CD4-positive, alpha-beta T cell treated with Interleukin-21 for 1 hour (primary cell): ENCODE data around the gene ACO2.
"Not testable (repeated sequence)": the region's sequence is repeated elsewhere in the genome, so short reads cannot be mapped to it uniquely, and the experiment has no call there.

Source experiments
- DNase-seq: peaks from one replicate; pipeline ENCODE4 v3.0.0-alpha.2; 2020

ACO2 gene

DNA sequence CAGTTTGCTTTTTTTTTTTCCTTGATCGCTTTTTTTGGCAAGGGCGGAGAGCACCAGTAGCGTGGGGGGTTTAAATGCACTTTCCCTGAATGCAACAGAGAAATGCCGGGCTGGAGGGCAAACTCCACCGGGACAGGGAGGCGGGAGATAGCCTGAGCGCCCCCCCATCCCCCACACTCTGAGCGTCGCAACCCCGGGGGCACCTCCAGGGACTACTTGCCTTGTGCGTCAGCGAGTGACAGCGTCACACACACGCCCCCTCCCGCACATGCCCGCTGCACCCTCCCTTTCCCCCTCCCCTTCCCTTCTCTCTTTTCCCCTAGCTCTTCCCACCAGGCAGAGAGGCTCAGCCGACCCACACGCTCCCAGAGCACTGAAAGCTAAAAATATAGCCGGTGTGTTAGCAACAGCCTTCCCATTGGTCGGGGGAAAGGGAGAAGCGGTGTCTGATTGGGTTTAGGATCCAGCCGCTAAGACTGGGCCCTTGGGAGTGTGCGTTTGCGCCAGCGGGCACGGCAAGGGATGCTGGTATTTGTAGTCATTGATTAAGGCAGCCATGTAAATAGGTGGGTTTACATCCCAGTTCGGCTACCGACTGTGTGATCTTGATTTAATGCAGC, 20.6 kb upstream of the ACO2 start:
- peak; percentile 96 for DNase-seq

DNA sequence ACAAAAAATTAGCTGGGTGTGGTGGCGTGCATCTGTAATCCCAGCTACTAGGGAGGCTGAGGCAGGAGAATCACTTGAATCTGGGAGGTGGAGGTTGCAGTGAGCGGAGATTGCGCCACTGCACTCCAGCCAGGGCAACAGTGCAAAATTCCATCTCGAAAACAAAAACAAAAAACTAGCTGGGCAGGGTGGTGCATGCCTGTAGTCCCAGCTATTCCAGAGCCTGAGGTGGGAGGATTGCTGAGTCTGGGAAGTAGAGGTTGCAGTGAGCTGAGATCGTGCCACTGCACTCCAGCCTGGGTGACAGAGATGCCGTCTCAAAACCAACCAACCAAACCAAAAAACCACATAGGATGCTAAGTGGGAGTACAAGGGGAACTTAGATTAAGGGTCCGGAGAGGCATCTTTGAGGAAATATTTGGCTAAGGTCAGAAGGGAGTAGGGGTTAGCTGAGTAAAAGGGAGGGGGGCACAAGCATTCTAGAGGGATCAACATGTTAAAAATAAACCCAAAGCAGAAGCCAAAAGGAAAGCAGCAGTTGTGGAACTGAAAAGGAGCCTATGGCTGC, 10.7 kb upstream of the ACO2 start:
- DNase-seq: no peak

DNA sequence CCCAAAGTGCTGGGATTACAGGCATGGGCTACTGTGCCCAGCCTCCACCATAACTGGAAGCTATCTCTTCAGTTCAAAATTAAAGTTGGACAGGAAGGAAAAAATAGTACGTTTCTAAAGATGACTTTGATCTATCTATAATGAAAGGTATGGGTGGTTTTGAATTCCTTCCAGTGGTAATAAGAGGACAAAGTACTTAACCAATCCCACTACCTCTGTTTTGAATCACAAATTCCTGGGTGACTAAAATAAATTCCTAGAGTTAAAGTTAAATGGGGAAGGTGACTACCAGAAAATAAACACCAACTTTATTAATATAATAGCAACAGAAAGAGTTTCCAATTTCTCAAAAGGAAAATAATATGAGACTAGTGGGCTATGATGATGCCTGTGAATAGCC, 9.5 kb upstream of the ACO2 start:
- DNase-seq: no peak

DNA sequence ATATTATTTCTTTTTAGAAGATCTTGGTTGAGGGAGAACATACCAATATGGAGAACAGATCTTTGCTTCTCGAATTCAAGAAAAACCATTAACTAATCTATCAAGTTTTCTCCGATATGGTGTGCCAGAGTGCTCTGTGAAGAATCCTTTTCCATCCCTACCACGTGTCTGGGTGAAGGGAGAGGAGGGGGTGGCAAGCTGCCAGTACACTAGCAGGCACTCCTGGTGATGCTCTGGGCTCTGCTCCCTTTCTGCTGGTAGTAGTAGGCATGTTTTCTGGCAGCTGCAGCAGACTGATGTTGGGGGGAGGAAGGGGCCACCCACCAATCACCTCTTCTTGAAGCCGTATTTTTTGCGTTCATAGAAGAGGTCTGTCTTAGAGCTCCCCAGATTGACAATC, 8.8 kb upstream of the ACO2 start:
- not testable (repeated sequence) for DNase-seq

DNA sequence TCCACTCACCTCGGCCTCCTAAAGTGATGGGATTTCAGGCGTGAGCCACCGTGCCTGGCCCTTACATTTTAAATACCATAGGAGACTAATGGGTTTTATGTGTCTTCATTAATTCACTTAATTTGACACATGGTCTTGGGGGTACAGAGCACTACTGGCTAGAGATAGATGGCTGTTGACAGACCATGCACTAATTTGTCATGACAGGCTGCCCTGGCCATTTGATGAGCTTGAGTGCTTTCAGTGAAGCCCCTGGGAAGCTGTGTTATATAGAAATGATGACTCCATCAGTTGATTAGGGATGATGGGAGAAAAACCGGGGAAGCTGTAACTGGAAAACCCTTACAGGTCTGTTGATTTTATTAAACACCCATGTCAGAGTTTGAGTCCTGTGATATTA, 7.0 kb upstream of the ACO2 start:
- no peak for DNase-seq

DNA sequence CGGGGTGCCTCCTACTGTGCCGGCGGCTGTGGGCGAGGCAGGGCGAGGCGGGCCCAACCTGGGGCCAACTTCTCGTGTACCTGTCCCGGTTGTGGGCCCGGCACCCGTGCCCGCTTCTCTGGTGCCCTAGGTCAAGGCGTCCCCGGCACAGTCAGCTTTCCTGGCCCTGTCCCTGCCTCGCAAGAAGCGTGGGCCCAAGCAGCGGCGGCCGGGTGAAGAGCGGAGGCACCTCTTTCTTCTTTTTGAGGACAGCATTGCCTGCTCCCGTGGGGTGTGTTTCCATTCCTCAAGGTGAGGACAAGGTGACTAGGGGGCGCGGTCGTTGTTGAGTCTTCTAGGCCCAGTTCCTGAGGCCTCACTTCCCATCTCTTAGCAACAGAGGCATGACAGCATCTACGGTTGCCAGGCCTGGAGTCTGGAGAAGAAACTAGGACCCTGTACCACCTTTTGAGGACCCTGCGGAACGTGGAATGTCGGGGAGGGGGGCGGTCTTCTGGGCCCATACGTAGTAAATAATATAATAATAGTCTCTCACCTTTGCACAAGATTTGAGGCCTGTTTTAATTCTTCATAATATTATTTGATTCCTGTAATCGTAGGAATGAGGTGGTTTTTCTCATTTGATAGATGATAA, 418 bp downstream of the ACO2 start:
- DNase-seq: no peak

DNA sequence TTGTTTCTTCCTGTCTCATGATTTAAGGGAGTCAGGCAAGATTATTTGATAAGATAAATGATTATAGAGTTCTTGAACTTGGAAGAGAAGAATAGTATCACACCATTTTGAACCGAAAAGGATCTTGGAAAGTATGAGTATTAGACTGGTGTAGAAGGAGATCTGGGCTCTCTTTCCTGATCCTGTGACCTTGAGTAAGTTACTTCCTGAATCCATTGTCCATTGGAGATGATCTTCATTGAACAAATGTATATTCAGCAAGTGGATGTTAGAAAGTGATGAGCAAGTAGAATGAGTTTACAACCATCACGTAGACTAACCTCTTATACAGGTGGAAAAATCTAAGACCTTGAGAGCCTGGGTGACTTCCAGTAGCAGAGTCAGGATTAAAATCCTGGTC, 2.0 kb downstream of the ACO2 start:
- no peak for DNase-seq

DNA sequence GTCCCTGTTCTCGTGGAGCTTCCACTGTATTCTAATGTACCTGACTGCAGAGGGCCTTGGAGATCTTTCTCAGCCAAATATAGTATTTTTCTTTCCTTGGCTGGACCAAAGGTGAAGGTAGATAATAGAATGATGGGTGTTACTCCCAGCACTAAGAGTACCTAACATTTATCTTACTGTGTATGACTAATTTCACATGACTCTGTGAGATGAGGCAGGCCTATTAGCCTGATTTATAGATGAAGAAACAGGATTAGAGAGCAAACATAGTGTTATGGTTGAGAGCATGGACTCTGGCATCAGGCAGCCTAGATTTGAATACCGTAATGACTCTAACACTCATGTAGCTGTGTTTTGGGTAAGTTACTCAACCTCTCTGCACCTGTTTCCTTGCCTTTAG, 2.7 kb downstream of the ACO2 start:
- no peak for DNase-seq

DNA sequence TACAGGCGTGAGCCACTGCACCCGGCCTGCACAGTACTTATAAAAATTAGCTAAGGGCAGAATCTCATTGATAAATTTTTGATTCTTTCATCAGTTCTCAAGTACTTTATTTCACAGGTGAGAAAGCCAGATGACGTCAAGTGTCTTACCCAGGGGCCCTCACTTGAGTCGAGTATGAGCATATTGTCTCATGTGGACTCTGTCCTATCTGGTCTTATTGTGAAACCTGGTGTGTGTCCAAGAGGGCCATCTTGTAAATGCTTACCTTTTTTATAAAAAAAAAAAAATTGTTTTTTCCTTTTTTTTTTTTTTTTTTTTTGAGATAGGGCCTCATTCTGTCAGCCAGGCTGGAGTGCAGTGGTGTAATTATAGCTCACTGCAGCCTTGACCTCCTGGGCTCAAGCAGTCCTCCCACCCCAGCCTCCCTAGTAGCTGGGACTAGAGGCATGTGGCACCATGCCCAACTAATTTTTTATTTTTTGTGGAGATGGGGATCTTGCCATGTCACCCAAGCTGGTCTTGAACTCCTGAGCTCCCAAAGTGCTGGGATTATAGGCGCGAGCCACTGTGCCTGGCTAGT, 6.0 kb downstream of the ACO2 start:
- no peak for DNase-seq

DNA sequence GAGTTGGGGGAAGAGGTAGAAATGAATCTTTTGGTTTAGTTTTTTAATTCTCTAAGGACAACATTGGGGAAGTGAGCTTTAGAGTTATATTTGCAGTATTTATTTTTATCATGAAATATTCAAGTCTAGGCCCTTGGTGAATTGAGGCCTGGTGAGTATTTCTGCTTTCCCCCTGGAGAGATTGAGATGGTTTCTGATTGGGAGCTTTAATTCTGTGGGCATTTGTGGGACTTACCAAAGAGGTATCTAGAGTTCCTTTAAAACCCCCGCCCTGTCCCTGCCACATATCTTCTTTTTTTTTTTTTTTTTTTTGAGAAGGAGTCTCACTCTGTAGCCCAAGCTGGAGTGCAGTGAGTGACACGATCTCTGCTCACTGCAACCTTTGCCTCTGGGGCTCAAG, 9.6 kb downstream of the ACO2 start:
- DNase-seq: no peak

DNA sequence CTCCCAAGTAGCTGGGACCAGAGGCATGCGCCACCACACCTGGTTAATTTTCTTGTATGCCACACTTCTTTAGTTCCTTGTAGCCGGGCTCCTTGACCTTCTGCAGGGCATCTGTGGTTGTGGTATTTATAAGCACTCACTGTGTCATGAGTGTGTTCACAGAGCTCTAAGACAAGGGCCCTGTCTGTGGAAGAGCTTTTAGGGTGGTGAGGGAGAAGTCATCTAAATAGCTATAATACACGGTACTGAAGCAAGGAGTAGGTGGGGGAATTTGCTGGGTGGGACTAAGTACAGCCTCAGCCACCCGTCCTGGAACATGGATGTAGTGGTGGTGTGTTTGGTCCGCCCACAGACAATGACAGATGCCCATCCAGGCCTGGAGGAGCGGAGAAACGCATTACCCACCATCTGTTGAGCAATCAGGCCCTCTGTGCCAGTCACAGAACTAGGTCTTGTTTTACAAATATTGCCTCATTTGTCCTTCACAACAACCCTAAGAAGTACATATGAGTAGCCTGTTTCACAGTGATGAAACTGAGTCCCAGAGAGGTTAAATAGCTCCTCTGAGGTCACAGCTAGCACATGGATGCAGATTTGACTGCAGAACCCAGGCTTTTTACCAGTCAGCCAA, 10.1 kb downstream of the ACO2 start:
- DNase-seq: no peak

DNA sequence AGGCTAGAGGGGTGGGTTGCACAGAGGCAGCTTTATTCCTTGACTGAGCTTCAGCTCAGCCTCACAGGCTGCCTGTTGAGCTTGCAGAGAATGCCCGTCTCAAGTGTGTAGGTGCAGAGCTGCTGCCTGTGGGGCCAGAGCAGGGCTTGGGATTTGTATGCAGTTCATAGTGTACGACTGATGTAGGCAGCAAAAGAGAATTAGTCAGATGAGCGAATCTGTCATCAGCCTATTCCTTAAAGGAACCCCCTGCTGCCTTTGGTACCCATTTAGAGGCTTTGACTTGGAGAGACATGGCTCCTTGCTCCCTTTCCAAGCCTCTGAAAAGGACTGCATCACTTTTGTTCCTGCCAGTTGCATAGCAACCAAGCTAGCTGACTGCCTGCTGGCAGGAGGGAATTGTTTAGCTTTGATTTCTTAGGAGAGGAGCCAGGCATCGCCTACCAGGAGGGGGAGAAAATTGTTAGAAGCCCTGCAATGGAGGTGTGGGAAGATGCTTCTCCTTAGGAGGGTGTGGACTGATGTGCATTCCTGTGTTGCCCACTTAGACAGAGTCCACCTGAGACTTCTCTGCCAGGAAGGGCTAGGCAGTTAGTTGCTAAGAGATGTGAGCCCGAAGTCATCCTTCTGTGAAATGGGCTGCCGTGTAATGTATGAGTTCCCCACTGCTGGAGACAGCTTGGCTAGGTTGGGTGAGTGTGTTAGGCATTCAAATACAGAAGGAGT, 10.9 kb downstream of the ACO2 start:
- DNase-seq: no peak

DNA sequence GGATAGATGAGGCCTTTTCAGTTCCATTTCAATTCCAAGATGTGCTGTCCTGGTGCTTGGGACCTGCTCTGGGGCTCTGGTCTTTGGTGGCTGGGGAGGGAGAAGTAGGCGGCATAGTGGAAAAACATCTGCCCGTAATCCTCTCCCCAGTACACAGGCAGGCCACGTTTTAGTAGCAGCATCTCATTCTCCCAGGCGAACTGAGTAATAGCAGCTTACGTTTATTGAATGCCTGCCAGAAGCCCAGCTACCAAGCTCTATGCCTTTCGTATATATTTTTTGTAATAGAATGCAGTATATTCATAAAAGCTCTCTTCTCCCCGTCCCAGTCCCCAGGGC, 11.4 kb downstream of the ACO2 start:
- DNase-seq: no peak

DNA sequence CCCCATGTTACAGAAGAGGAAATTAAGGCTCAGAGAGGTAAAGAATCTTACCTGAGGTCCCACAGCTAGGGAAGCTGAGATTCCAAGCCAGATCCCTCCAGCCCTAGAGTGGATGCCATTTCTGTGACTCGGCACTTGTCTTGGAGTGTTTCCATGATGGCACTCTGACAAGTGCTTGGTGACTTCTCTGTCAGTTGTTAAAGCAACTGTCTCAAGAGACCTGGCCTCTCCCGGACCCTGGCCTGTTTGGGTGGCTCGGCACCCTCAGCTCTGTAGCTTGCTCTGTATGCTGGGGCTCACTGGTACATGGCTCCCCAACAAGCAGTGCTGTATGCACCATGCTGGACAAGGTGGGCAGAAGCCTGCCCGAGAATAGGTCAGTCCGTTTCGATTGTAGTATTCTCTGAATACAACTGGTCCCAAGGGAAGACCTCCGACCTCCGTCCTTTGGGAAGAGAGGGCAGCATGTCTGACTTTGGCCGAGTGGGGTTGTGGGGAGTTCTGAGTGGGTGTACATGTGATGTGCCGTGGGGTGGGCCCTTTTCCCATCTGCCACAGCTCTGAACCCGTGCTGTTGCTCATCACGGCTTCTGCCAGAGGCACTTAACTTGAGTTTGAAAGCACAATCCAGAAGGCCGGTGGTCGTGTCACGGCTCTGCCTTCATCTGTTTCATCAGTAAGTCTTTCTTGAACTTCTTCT, 12.4 kb downstream of the ACO2 start:
- no peak for DNase-seq

DNA sequence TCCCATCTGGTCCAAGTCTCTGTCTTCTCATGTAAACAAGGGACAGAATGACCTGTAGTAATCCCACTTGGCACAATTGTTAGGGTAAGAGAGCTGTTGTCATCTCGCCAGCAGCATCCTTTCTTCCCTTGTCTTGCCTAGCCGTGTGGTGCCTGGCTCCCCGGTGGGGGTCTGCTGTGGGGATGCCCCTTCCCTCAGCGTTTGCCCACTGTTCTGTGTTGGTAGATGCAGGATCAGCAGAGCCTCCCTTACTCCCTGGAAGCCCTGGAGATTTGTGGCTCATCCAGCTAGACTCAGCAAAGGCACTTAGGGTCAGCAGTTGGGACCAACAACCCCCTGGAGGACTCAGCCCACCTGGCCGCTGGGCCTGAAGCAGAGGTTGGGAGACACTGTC, 13.0 kb downstream of the ACO2 start:
- no peak for DNase-seq

DNA sequence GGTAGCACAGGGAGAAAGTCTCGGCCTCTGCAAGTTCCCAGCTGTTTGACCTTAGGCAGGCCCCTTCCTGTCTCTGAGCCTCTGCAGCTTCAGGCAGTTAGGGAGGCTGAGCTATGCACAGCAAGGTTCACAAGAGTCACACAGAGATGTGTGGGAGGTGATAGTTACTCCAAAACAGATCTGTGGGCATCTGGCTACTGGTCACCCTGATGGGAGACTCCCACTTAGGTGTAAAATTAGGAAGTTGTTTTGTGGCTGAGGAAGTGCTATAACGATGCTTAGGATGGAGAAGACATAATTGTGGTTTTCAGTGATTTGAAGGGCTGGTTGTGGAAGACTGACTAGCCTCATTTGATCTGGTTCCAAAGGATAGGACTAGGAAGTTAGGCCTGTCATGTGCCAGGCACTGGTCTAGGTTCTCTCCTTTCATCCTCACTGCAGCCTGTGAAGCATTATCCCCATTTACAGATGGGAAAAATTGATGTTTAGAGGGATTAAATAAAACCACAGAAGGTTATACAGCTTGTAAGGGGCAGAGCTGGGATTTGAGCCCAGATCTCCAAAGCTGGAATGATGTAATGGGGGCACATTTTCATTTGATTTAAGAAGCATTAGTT, 13.5 kb downstream of the ACO2 start:
- no peak for DNase-seq

DNA sequence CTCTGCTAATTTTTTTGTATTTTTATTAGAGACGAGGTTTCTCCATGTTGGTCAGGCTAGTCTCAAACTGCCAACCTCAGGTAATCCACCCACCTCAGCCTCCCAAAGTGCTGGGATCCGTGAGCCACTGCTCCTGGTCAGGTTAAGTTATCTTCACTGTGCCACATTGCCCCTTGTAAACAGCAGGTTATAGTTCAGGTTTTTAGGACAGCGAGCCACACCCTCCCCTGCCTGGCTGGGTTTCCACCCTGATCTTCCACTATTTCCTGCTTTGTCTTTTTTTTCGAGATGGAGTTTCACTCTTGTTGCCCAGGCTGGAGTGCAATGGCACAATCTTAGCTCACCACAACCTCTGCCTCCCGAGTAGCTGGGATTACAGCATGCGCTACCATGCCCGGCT, 16.1 kb downstream of the ACO2 start:
- DNase-seq: no peak

DNA sequence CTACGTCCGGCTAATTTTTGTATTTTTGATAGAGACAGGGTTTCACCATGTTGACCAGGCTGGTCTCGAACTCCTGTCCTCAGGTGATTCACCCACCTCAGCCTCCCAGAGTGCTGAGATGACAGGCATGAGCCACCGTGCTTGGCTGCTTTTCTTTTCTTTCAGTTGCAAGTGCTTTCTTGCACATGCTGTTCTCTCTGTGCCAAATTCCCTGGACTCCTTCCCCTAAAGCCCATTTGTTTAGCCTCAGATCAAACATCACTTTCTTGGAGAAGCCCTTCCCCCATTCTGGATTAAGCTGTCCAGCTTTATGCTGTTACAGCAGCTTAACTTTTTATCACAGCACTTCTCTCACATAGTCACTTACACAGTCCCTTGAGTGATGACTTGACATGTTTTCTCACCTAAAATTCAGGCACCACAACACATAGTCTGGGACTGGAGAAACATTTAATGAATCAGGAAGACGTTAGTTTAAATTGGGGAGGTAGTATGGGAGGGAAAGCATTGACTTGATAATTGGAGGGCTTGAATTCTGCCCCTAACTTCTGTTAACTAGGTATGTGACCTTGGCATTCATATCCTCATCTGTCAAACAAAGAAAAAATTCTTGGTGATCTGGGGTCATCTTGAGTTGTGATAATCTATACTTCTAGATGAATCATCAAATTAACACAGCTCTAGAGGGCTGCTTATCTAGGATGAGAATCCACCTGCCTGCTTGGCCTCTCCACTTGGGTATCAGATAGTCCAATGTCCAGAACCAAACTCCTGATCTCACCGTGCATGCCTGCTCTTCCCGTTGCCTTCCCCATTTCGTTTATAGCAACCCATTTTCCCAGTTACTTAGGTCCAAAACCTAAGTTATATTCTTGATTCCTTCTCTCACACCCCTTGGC, 18.4 kb downstream of the ACO2 start:
- no peak for DNase-seq

DNA sequence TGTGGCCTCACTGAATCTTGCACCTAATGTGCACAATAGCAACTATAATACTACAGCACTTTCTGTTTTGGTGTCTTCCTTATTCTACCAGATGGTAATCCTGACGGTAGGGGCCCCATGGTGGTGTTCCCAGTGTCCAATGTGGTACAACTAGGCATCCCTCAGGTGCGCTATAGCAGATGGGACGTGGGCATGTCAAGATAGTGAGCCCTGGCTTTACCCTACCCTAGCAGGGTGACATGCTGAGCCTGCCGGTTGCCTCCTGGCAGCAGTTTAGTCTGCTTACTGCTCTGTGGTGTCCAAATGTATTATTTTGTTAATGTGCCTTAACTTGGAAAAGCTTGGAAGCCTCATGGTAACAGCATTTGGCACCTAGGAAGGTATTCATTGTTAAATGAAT, 19.2 kb downstream of the ACO2 start:
- no peak for DNase-seq

DNA sequence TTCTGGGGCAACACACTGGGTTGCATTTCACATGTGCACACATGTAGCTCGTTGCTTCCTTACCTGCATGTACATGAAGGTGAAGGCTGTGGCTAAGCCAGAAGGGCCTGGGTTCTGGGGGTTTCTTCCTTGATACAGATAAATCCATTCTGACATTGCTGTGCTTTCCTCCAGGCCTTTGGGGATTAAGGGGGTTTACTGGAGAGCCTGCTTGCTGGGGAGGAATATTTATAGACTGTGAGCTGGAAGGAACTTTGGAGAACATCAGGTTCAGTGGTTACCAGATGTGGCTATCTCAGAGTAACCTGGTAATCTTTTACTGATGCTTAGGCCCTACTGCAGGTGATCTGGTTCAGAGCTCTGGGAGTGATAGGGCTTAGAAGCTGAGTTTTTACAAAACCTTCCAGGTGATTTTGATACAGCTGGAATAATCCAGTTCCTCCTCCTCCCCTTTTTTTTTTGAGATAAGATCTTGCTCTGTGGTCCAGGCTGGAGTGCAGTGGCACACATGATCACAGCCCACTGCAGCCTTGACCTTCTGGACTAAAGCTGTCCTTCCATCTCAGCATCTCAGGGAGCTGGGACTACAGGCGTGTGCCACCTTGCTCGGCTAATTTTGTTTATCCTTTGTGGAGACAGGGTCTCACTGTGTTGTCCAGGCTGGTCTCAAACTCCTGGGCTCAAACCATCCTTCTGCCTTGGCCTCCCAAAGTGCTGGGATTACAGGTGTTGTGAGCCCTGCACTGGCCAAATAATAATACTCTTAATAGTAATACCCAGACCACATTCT, 19.9 kb downstream of the ACO2 start:
- DNase-seq: no peak
